DOHH2 (cell line): ENCODE results near the gene RIPOR2.

ENCODE experiments used
- EZH2phosphoT487 ChIP-seq: fragments of 200-600 bp; sonication (generic); IDR thresholded peaks from 2 replicates; pipeline ENCODE4 v1.6.1; 2017; ENCODE audit warnings: borderline replicate concordance, mild to moderate bottlenecking, antibody characterized with exemption, low read length, moderate library complexity, mixed read lengths
- TF ChIP-seq, protein P1 (sequence below): fragments of 200-600 bp; sonication (generic); IDR thresholded peaks from one replicate; pipeline ENCODE4 v1.5.1; 2014; ENCODE audit warnings: antibody characterized with exemption, mild to moderate bottlenecking, low read depth, low read length; ENCODE audit not compliant: poor library complexity, severe bottlenecking

- TF ChIP-seq, protein P1, sequence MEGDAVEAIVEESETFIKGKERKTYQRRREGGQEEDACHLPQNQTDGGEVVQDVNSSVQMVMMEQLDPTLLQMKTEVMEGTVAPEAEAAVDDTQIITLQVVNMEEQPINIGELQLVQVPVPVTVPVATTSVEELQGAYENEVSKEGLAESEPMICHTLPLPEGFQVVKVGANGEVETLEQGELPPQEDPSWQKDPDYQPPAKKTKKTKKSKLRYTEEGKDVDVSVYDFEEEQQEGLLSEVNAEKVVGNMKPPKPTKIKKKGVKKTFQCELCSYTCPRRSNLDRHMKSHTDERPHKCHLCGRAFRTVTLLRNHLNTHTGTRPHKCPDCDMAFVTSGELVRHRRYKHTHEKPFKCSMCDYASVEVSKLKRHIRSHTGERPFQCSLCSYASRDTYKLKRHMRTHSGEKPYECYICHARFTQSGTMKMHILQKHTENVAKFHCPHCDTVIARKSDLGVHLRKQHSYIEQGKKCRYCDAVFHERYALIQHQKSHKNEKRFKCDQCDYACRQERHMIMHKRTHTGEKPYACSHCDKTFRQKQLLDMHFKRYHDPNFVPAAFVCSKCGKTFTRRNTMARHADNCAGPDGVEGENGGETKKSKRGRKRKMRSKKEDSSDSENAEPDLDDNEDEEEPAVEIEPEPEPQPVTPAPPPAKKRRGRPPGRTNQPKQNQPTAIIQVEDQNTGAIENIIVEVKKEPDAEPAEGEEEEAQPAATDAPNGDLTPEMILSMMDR: no peak
- no peak for TF ChIP-seq EZH2phosphoT487
These were observed 45.0 kb upstream of the RIPOR2 start for GRCh38 chr6:24980507-24981385.
